Erythroblast (primary cell): Measurements from ENCODE around the gene AP5B1.

ENCODE experiments used
- GATA1 ChIP-seq: IDR thresholded peaks from 2 replicates; pipeline ENCODE4 v1.6.1; 2011; ENCODE audit warnings: low read depth, mild to moderate bottlenecking, control low read depth, low read length, moderate library complexity
- POLR2A ChIP-seq: IDR thresholded peaks from 2 replicates; pipeline ENCODE4 v1.6.1; 2011; ENCODE audit warnings: mild to moderate bottlenecking, low read length

GRCh38 chr11:65777241-65777640 is 3.5 kb downstream of the AP5B1 start:
- no peak for TF ChIP-seq POLR2A
- TF ChIP-seq GATA1: no peak
